Hematopoietic multipotent progenitor cell (in vitro differentiated cells): ENCODE measurements around the gene TRNAU1AP. TPM values are rescaled to one million over a fixed set of nuclear protein-coding genes. Genes with fewer than 3 reads are reported as not detected.
"Not testable (repeated sequence)": the region's sequence is repeated elsewhere in the genome, so short reads cannot be mapped to it uniquely, and the experiment has no call there.

Experiments used
- DNase-seq, 3 donors: peaks; one replicate each; pipeline ENCODE4 v3.0.0-alpha.2; 2011 to 2015; ENCODE audit warnings: low read depth in 2 of 3, low spot score in 2 of 3
- total RNA-seq: library from RNA; depleted of rRNA; stranded (reverse); fragments of >200 nt; gene quantifications from one replicate; pipeline ENCODE4 v1.2.3, GENCODE V29; 2012

TRNAU1AP gene
- total RNA-seq, 1 donor = 20.2 TPM

GRCh38 chr1:28572891-28573290 lies 20.0 kb downstream of the TRNAU1AP start:
- DNase-seq = not testable (repeated sequence)

GRCh38 chr1:28573564-28573963 lies 20.7 kb downstream of the TRNAU1AP start:
- no peak for DNase-seq

GRCh38 chr1:28577052-28577678 lies 24.3 kb downstream of the TRNAU1AP start:
- no peak for DNase-seq

- no peak for DNase-seq
These were observed 25.1 kb downstream of the TRNAU1AP start for GRCh38 chr1:28577738-28578536.

- no peak for DNase-seq
These were observed 25.9 kb downstream of the TRNAU1AP start for GRCh38 chr1:28578696-28579218.

- no peak for DNase-seq
These were observed 26.5 kb downstream of the TRNAU1AP start for GRCh38 chr1:28579401-28579800.

- peak in 2 of 3 donors; percentile 71 to 77 for DNase-seq
These were observed 28.0 kb downstream of the TRNAU1AP start for GRCh38 chr1:28580722-28581530.

GRCh38 chr1:28581531-28582247 lies 28.8 kb downstream of the TRNAU1AP start:
- DNase-seq = peak; percentile 92 to 94 (median 92)

GRCh38 chr1:28582248-28582615 lies 29.3 kb downstream of the TRNAU1AP start:
- no peak for DNase-seq

- not testable (repeated sequence) for DNase-seq
These were observed 33.9 kb downstream of the TRNAU1AP start for GRCh38 chr1:28586585-28587391.

- DNase-seq = peak in 2 of 3 donors; percentile 17 to 36
These were observed 38.9 kb downstream of the TRNAU1AP start, which contains the start of gene RAB42 for GRCh38 chr1:28591708-28592320. RAB42 (plus strand) TSS chr1:28592265; CDS start chr1:28592512, 247 bp downstream.

- DNase-seq = peak in 1 of 3 donors; percentile 18
These were observed 39.6 kb downstream of the TRNAU1AP start for GRCh38 chr1:28592321-28593071.

- DNase-seq = not testable (repeated sequence)
These were observed 41.1 kb downstream of the TRNAU1AP start for GRCh38 chr1:28593988-28594356.

- DNase-seq = not testable (repeated sequence)
These were observed 42.0 kb downstream of the TRNAU1AP start for GRCh38 chr1:28594686-28595411.

GRCh38 chr1:28595412-28596191 lies 42.7 kb downstream of the TRNAU1AP start:
- DNase-seq = no peak

GRCh38 chr1:28596276-28596675 lies 43.4 kb downstream of the TRNAU1AP start:
- DNase-seq = not testable (repeated sequence)

GRCh38 chr1:28601696-28602095 lies 48.8 kb downstream of the TRNAU1AP start:
- no peak for DNase-seq
